BE2C (cell line): ENCODE measurements around the gene NECTIN1.

Experiments
- DNase-seq: peaks from one replicate; pipeline ENCODE4 v3.0.0-alpha.2; 2020
- H3K27me3 ChIP-seq: fragments of 250-450 bp; sonication (Bioruptor Pico); 2 replicates; pipeline ENCODE4 v1.5.1; 2020; ENCODE audit warnings: mild to moderate bottlenecking
- H3K36me3 ChIP-seq: fragments of 250-450 bp; sonication (Bioruptor Pico); 2 replicates; pipeline ENCODE4 v1.5.1; 2020; ENCODE audit warnings: mild to moderate bottlenecking
- H3K4me1 ChIP-seq: fragments of 250-450 bp; sonication (Bioruptor Pico); 2 replicates; pipeline ENCODE4 v1.5.1; 2020
- H3K4me3 ChIP-seq: 2 replicates; pipeline ENCODE4 v1.5.1; 2011; ENCODE audit warnings: low read depth, low read length
- H3K9me3 ChIP-seq: fragments of 250-450 bp; sonication (Bioruptor Pico); 2 replicates; pipeline ENCODE4 v1.5.1; 2020
- TF ChIP-seq, protein P1 (sequence below): IDR thresholded peaks from 2 replicates; pipeline ENCODE4 v1.5.1; 2012; ENCODE audit warnings: mild to moderate bottlenecking, low read depth, low read length

The NECTIN1 gene

GRCh38 chr11:119687373-119688046, 41.5 kb downstream of the NECTIN1 start:
- Histone ChIP-seq H3K4me3 (no peak overlapping the region), H3K27me3 (no peaks in the 10 kb centered on the region), H3K36me3 (no peaks in the 10 kb centered on the region), H3K9me3 (no peaks in the 10 kb centered on the region), H3K4me1 (peaks cover 27% of the 10 kb centered on the region)
- TF ChIP-seq, protein P1, sequence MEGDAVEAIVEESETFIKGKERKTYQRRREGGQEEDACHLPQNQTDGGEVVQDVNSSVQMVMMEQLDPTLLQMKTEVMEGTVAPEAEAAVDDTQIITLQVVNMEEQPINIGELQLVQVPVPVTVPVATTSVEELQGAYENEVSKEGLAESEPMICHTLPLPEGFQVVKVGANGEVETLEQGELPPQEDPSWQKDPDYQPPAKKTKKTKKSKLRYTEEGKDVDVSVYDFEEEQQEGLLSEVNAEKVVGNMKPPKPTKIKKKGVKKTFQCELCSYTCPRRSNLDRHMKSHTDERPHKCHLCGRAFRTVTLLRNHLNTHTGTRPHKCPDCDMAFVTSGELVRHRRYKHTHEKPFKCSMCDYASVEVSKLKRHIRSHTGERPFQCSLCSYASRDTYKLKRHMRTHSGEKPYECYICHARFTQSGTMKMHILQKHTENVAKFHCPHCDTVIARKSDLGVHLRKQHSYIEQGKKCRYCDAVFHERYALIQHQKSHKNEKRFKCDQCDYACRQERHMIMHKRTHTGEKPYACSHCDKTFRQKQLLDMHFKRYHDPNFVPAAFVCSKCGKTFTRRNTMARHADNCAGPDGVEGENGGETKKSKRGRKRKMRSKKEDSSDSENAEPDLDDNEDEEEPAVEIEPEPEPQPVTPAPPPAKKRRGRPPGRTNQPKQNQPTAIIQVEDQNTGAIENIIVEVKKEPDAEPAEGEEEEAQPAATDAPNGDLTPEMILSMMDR, result no peak
- no peak for DNase-seq

DNA sequence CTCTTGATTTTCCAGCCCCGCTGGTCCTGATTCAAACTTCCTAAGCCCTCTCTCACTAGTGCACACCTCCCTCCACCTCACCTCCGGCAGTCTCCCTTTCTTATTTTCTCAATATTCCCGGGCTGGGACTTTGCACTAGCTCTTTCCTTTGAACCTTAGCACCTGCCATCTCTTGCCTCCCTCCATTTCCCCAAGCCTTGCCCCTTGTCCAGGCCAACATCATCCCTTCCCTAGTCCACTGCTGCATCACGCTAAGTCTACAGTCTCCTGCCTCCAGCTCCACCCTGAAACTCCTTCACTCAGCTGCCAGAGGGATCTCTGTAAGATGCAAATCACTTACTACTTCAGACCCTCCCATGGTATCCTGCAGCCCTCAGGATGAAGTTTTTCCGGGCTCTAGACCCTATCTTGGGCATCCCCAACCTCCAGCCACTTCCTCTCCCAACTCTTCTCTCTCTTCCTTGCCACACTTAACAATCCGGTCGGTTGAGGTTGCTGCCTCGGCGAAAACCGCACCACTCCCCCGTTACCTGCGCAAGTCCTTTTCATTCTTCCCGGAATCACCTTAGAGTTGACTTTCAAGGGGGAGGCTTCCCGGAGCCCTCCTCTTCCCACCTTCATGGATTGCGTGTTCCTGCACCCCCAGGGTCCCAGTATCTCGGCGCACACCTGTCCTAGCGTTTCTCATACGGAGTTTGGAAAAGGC, 42.7 kb downstream of the NECTIN1 start:
- no peaks in the 10 kb centered on the region for H3K36me3 ChIP-seq
- no peaks in the 10 kb centered on the region for H3K27me3 ChIP-seq
- TF ChIP-seq, protein P1, result no peak
- H3K9me3 ChIP-seq, result no peaks in the 10 kb centered on the region
- H3K4me3 ChIP-seq, result no peak overlapping the region
- no peak for DNase-seq
- peaks cover 27% of the 10 kb centered on the region for H3K4me1 ChIP-seq

DNA sequence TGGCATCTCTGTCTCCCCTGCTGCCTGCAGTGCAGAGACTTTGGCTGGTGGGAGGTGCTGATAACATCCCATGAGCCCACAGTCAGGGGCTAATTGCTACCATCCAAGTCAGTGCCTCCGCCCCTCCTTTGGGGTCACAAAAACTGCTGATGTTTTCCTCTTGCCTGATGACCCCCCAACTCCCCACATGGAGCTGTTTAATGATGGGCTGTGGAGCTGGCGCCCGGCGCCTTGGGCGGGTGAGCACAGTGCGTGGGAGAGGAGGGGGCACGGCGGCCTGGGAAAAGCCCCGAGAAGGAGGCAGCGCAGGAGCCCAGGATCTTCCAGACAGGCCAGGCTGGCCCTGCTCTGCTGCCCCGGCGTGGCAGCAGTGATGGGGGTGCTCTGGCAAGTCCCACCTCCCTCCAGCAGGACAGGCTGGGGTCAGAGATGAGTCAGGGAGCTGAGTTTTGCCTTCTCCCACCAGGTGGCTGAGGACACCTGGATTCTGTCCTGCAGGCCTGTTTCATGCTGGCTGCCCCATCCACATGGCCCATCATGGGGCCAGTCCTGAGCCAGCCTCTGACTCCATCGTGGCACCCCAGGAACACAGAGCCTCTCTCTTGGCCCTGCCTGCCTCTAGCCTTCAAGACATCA, 43.8 kb downstream of the NECTIN1 start:
- peak; percentile 68 for DNase-seq
- no peaks in the 10 kb centered on the region for H3K9me3 ChIP-seq
- H3K27me3 ChIP-seq, result no peaks in the 10 kb centered on the region
- H3K36me3 ChIP-seq, result no peaks in the 10 kb centered on the region
- TF ChIP-seq, protein P1, result no peak
- H3K4me1 ChIP-seq, result peaks cover 27% of the 10 kb centered on the region
- no peak overlapping the region for H3K4me3 ChIP-seq

DNA sequence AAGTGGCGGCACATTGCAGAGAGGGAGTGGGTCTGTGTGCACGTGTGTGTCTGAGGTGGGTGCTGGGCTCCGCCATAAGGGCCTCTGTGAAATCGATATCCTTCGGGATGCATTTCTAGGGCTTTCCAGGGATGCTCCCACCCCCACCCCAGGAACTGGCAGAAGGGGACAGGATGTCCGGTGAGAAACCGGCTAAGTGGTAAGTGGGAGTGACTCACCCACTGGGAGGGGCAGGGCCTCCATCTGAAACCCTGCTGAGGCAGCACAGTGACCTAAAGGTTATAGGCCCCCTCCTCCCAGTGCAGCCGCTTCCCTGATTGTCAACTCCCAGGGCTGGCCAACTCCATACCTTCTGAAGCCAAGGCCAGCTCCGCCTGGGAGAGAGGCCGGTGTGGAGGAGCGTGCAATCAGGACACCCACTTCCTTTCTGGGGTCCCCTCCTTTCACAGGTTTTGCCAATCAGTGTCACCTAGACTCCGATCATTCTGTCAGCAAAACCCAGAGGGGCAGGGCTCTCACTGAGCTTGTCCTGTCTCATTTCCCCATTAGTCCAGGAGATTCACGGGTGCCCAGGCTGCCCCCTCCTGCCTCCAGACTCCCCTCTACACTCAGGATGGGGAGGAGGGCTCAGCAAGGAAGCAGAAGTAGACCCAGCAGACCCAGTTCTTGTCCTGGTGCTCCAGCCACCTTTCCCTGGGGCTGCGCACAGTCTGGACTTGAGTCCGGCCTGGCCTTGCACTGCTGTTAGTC, 44.5 kb downstream of the NECTIN1 start:
- Histone ChIP-seq H3K9me3 (no peaks in the 10 kb centered on the region), H3K27me3 (no peaks in the 10 kb centered on the region), H3K4me1 (peaks cover 27% of the 10 kb centered on the region), H3K36me3 (no peaks in the 10 kb centered on the region), H3K4me3 (no peak overlapping the region)
- peak; percentile 50 for DNase-seq
- TF ChIP-seq, protein P1, result no peak

DNA sequence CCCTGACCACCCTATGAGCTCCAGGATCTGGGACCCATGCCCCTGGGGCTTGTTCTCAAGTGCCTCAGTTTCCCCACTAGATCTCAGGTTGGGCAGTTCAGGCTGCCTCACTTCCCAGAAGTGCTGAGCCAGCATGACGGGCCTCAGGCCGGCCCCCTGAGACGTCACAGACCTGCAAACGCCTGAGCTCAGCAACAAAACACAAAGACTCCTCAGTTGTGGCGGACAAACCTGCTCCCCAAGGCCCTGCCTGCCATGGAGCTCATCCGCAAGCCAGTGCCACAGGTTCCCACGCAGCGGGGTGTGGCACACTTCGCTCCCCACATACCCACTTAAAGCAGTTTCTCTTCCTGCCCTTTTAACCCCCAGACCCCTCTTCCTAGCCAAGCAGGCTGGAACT, 45.2 kb downstream of the NECTIN1 start:
- TF ChIP-seq, protein P1, result no peak
- no peaks in the 10 kb centered on the region for H3K27me3 ChIP-seq
- no peaks in the 10 kb centered on the region for H3K9me3 ChIP-seq
- no peak overlapping the region for H3K4me3 ChIP-seq
- peaks cover 27% of the 10 kb centered on the region for H3K4me1 ChIP-seq
- H3K36me3 ChIP-seq, result no peaks in the 10 kb centered on the region
- DNase-seq, result no peak
